HG02623 (cell line): Measurements from ENCODE around the gene NDEL1.
"Not testable (repeated sequence)": the region's sequence is repeated elsewhere in the genome, so short reads cannot be mapped to it uniquely, and the experiment has no call there.

ENCODE experiments used
- ATAC-seq: cut with Tn5 transposase; IDR thresholded peaks from one replicate; pipeline ENCODE4 v1.9.1; 2021; ENCODE audit warnings: moderate library complexity; ENCODE audit not compliant: unreplicated experiment

NDEL1 gene

DNA sequence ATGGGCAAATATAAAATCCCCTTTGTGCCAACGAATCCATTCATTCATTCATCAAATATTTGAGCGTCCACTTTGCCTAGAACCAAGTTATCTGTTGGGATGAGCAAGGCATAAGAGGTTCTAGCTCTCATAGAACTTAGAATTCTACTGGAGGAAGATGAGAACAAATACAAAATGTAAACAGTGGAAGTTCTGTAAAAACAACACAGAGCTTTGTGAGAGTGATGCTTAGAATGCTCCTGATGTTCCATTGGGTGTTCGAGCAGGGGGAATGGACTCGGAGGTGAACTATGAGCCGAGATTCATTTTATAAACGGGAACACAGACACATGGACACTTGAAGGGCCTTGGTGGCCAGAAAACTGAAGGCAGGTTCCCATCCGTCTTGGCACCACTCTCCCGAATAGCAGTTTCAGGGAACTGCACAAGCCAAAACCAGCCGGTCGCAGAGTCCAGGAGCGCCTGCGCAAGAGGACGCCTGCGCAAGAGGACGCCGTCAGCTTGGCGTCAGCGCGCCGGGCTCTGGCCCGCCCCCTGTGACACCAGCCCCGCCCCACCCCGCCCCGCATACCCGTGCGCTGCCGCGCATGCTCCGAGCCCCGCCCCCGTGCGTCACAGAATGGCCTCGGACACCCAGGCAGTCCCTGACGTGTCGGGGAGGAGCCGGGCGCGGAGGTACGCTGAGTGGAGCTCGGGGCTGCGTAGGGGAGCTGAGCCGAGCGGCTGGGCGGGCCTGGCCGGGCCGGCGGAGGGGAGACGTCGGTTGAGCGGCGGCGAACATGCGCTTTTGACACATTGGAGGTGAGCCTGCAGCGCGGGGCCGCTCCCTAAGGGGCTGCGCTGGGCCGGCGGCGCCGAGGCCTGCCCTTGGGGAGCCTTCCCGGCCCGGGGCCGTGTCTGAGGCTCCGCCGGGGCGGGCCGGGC, at the start of gene NDEL1:
NDEL1 (plus strand) TSS at position 640 of the 924 bp plus-strand sequence. CDS start 8,388 bp downstream, outside the sequence.
- ATAC-seq = peak; percentile 91

DNA sequence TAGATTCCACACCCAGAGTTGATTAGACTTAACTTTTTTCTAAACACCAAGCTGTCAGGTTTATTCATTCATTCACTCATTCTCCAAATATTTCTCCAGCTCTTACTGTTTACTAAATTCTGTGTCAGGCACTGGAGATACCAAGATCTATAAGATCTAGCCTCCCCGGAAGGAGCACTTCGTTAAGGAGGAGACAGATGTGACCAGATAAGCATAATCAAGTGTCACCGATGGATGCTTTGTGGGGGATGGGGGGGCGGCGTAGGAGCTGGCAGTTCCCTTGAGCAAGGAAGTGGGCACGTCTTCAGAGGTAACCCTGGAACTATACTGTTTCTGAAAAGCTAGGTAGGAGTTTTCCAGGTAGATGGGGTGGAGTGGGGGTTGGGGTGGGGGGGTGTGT, 48.8 kb upstream of the NDEL1 start:
- no peak for ATAC-seq

- no peak for ATAC-seq
These were observed 47.6 kb upstream of the NDEL1 start for GRCh38 chr17:8387914-8388651.

GRCh38 chr17:8391711-8392110, 44.0 kb upstream of the NDEL1 start:
- no peak for ATAC-seq

GRCh38 chr17:8392274-8392673, 43.4 kb upstream of the NDEL1 start:
- no peak for ATAC-seq

DNA sequence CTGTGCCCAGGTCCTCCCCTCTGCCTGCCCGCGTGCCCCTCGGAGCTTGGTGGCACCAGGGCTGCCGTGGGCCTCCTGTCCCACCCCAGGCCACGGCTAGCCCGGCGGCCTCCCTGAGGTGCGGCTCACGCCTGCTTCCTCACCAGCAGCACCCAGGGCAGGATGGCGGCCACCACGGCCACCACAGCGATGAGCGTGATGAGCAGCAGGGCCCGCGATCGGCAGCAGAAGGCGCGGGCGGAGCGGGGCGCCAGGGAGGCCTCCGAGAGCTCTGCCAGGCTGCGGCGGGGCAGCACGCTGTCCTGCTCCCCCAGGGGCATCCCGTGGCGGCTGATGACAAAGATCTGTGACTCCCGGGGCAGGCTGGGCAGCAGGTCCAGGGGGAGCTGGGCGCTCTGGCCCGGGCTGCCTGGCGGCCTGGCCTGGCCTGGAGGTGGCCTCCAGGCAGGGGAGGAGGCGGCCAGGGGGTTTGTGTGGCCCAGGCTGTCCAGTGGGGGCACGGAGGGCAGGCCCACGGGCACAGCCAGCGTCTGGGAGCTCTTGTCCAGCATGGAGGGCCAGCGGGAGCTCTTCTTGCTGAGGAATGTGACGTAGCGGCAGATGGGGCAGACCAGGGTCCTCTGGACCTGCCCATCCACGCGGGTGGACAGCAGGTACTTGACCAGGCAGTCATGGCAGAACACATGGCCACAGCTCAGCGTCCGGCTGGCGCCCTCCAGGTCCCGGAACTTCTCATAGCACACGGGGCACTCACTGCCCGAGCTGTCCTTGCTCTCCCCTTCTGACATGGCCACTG, 42.8 kb upstream of the NDEL1 start:
- no peak for ATAC-seq

GRCh38 chr17:8393470-8394231, 42.0 kb upstream of the NDEL1 start:
- no peak for ATAC-seq

GRCh38 chr17:8394497-8394896, 41.2 kb upstream of the NDEL1 start:
- ATAC-seq = not testable (repeated sequence)

- no peak for ATAC-seq
These were observed 38.0 kb upstream of the NDEL1 start, which contains the start of gene RNF222 for GRCh38 chr17:8397636-8398035. Gene RNF222, minus strand, starts transcription at chr17:8397827. Its CDS starts 4,366 bp downstream, at chr17:8393461.

GRCh38 chr17:8398980-8399379, 36.7 kb upstream of the NDEL1 start:
- ATAC-seq = no peak

DNA sequence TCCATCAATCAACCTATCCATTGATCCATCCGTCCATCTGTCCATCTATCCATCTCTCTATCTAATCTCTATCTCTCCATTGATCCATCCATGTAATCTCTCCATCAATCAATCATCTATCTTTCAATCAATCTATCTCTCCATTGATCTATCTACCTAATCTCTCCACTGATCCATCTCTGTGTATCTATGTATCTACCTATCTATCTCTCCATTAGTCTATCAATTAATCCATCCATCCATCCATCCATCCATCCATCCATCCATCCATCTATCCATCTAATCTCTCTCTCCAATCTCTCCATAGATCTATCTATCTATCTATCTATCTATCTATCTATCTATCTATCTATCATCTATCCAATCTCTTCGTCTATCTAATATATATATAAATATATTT, 34.6 kb upstream of the NDEL1 start:
- ATAC-seq = no peak

GRCh38 chr17:8402921-8403536, 32.7 kb upstream of the NDEL1 start:
- ATAC-seq = no peak

GRCh38 chr17:8405499-8406016, 30.1 kb upstream of the NDEL1 start:
- no peak for ATAC-seq

GRCh38 chr17:8406174-8406573, 29.5 kb upstream of the NDEL1 start:
- no peak for ATAC-seq

- ATAC-seq = no peak
These were observed 27.3 kb upstream of the NDEL1 start for GRCh38 chr17:8408371-8408770.

GRCh38 chr17:8409966-8410882, 25.5 kb upstream of the NDEL1 start:
- no peak for ATAC-seq

DNA sequence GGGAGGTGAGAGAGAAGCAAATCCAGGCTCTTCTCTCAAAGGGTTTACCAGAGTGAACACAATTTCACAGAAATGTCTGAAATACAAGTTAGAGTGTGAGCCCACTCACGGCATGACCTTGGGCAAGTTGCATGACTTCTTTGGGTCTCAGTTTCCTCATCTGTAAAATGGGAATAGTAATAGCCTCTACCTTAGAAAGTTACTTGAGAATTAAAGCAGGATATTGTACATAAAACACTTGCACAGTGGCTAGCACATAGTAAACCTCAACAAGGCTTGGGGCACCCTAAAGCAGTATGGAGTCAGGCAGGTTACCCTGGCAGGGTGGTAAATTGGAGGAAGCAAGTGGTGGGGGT, 24.8 kb upstream of the NDEL1 start:
- no peak for ATAC-seq

DNA sequence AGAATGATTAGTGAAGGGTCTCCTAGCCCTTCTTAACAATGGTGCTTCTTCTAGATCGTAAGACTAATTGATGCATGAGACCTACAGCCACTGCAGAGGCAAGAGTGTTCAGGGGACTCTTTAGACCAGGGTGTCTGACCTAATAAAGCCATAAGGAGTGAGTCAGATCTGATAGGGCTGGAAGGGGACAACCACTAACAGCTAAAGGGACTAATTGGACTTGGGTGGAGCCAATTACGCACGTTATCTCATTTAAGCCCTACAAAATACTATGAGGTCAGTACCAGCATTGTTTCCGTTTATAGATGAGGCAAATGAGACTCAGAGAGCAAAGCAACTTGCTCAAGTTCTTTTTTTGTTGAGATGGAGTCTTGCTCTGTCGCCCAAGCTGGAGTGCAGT, 23.6 kb upstream of the NDEL1 start:
- ATAC-seq = no peak

GRCh38 chr17:8413328-8413727, 22.4 kb upstream of the NDEL1 start:
- no peak for ATAC-seq
